Measurements from ENCODE around the gene SP5. TPM values are rescaled to one million over a fixed set of nuclear protein-coding genes. Genes with fewer than 3 reads are reported as not detected.
"Not testable (repeated sequence)": the region's sequence is repeated elsewhere in the genome, so short reads cannot be mapped to it uniquely, and the experiment has no call there.

The SP5 gene
- total RNA-seq, 2 donors from 2014 or later, result 1.2 to 3.5 TPM

GRCh38 chr2:170745305-170745704, 30.2 kb downstream of the SP5 start:
- Histone ChIP-seq H3K27ac (no peak overlapping the region), H3K36me3 (no peaks in the 10 kb centered on the region), H3K9me3 (no peaks in the 10 kb centered on the region), H3K27me3 (no peaks in the 10 kb centered on the region), H3K4me1 (no peaks in the 10 kb centered on the region), H3K9ac (ENCODE audit: low read depth in 2 of 2, low read length in 2 of 2) (no peak overlapping the region), H3K4me3 (no peak overlapping the region)
- no peak for DNase-seq
- intact Hi-C loops (cut with DNase I), result no loop called here
- TF ChIP-seq CTCF (IDR thresholded peaks at IDR 0.05), result no peak

- Histone ChIP-seq H3K27me3 (no peaks in the 10 kb centered on the region), H3K4me3 (no peak overlapping the region), H3K36me3 (no peaks in the 10 kb centered on the region), H3K9ac (ENCODE audit: low read depth in 2 of 2, low read length in 2 of 2) (no peak overlapping the region), H3K9me3 (no peaks in the 10 kb centered on the region), H3K27ac (no peak overlapping the region), H3K4me1 (no peaks in the 10 kb centered on the region)
- DNase-seq, result no peak
- intact Hi-C loops (cut with DNase I), result no loop called here
- no peak for TF ChIP-seq CTCF (IDR thresholded peaks at IDR 0.05)
These were observed 32.8 kb downstream of the SP5 start for GRCh38 chr2:170747921-170748320.

GRCh38 chr2:170751555-170751954, 36.4 kb downstream of the SP5 start:
- intact Hi-C loops (cut with DNase I); H3K9ac ChIP-seq (ENCODE audit: low read depth in 2 of 2, low read length in 2 of 2); DNase-seq; H3K4me3 ChIP-seq; H3K27ac ChIP-seq; H3K36me3 ChIP-seq; H3K27me3 ChIP-seq; H3K9me3 ChIP-seq; H3K4me1 ChIP-seq: not testable (repeated sequence)

GRCh38 chr2:170761572-170761971, 46.4 kb downstream of the SP5 start:
- Histone ChIP-seq H3K4me1 (no peaks in the 10 kb centered on the region), H3K9ac (ENCODE audit: low read depth in 2 of 2, low read length in 2 of 2) (no peak overlapping the region), H3K36me3 (no peaks in the 10 kb centered on the region), H3K4me3 (no peak overlapping the region), H3K9me3 (no peaks in the 10 kb centered on the region), H3K27ac (no peak overlapping the region), H3K27me3 (no peaks in the 10 kb centered on the region)
- DNase-seq, result no peak
- no peak for TF ChIP-seq CTCF (IDR thresholded peaks at IDR 0.05)
- intact Hi-C loops (cut with DNase I), result no loop called here

- no peaks in the 10 kb centered on the region for H3K27me3 ChIP-seq
- H3K36me3 ChIP-seq, result no peaks in the 10 kb centered on the region
- no peak overlapping the region for H3K4me3 ChIP-seq
- DNase-seq, result no peak
- no peak for TF ChIP-seq CTCF (IDR thresholded peaks at IDR 0.05)
- intact Hi-C loops (cut with DNase I), result no loop called here
- no peaks in the 10 kb centered on the region for H3K4me1 ChIP-seq
- no peak overlapping the region for H3K27ac ChIP-seq
- H3K9me3 ChIP-seq, result no peaks in the 10 kb centered on the region
- H3K9ac ChIP-seq (ENCODE audit: low read depth in 2 of 2, low read length in 2 of 2), result no peak overlapping the region
These were observed 47.6 kb downstream of the SP5 start for GRCh38 chr2:170762760-170763159.

- Histone ChIP-seq H3K27me3 (no peaks in the 10 kb centered on the region), H3K9ac (ENCODE audit: low read depth in 2 of 2, low read length in 2 of 2) (no peak overlapping the region), H3K27ac (no peak overlapping the region), H3K4me3 (no peak overlapping the region), H3K4me1 (no peaks in the 10 kb centered on the region), H3K9me3 (no peaks in the 10 kb centered on the region), H3K36me3 (no peaks in the 10 kb centered on the region)
- no peak for TF ChIP-seq CTCF (IDR thresholded peaks at IDR 0.05)
- no peak for DNase-seq
- intact Hi-C loops (cut with DNase I), result no loop called here
These were observed 48.1 kb downstream of the SP5 start for GRCh38 chr2:170763232-170763631.

Data from colonic mucosa (tissue), 4 donors.